GM12891 (cell line): ENCODE data around the gene CRTC2.

Source experiments
- POLR2A ChIP-seq: IDR thresholded peaks from 2 replicates; pipeline ENCODE4 v1.6.1; 2011; ENCODE audit warnings: low read depth, low read length, control low read depth
- POLR2AphosphoS5 ChIP-seq: IDR thresholded peaks from 2 replicates; pipeline ENCODE4 v1.6.1; 2011; ENCODE audit warnings: low read depth, low read length, control low read depth

GRCh38 chr1:153958961-153959260, 499 bp upstream of the CRTC2 start:
- TF ChIP-seq POLR2A (no peak), POLR2AphosphoS5 (no peak)
